Stimulated activated CD8-positive, alpha-beta memory T cell treated with anti-CD3 and anti-CD28 coated beads, Interleukin-15, amount 100 ng/mL, for 24 hours (primary cell): Measurements from ENCODE around the gene PDXP.

Experiments used
- DNase-seq: peaks from one replicate; pipeline ENCODE4 v3.0.0-alpha.2; 2020; ENCODE audit warnings: low read depth

Gene PDXP

GRCh38 chr22:37697538-37697835, 39.0 kb downstream of the PDXP start:
- no peak for DNase-seq

GRCh38 chr22:37701141-37701786, 42.7 kb downstream of the PDXP start:
- no peak for DNase-seq

GRCh38 chr22:37703906-37704305, 45.4 kb downstream of the PDXP start:
- no peak for DNase-seq

- no peak for DNase-seq
Observed at GRCh38 chr22:37704645-37705044, 46.1 kb downstream of the PDXP start.

GRCh38 chr22:37705205-37705604, 46.7 kb downstream of the PDXP start:
- no peak for DNase-seq

GRCh38 chr22:37708580-37709444, 50.3 kb downstream of the PDXP start:
- DNase-seq: no peak

GRCh38 chr22:37709445-37709765, 50.9 kb downstream of the PDXP start:
- no peak for DNase-seq

- no peak for DNase-seq
Observed at GRCh38 chr22:37710675-37711074, 52.2 kb downstream of the PDXP start.

- no peak for DNase-seq
Observed at GRCh38 chr22:37711490-37711889, 53.0 kb downstream of the PDXP start.

GRCh38 chr22:37713761-37714160, 55.2 kb downstream of the PDXP start:
- DNase-seq: no peak

GRCh38 chr22:37714634-37715033, 56.1 kb downstream of the PDXP start:
- DNase-seq: no peak

GRCh38 chr22:37715760-37716159, 57.2 kb downstream of the PDXP start:
- no peak for DNase-seq
